Smooth muscle cell (in vitro differentiated cells): Measurements from ENCODE around the gene KLF7. TPM values are rescaled to one million over a fixed set of nuclear protein-coding genes. Genes with fewer than 3 reads are reported as not detected.

Experiments
- DNase-seq: peaks from one replicate; lab custom pipeline; 2025; ENCODE audit not compliant: unreplicated experiment; lab: John Stamatoyannopoulos, UW
- H2AFZ ChIP-seq: fragments of 200-600 bp; sonication (generic); 2 replicates; pipeline ENCODE4 v1.6.0; 2016; ENCODE audit warnings: antibody characterized with exemption, low read depth, mild to moderate bottlenecking
- H3F3A ChIP-seq: fragments of 200-600 bp; sonication (generic); 2 replicates; pipeline ENCODE4 v1.6.0; 2017; ENCODE audit warnings: antibody characterized with exemption, low read depth
- H3K27ac ChIP-seq: fragments of 200-600 bp; sonication (generic); 2 replicates; pipeline ENCODE4 v1.5.1; 2016; ENCODE audit warnings: low read depth, mild to moderate bottlenecking
- H3K27me3 ChIP-seq: fragments of 200-600 bp; sonication (generic); 2 replicates; pipeline ENCODE4 v1.6.1; 2016; ENCODE audit warnings: low read depth, mild to moderate bottlenecking
- H3K36me3 ChIP-seq: fragments of 200-600 bp; sonication (generic); 2 replicates; pipeline ENCODE4 v1.5.1; 2016; ENCODE audit warnings: low read depth
- H3K4me1 ChIP-seq: fragments of 200-600 bp; sonication (generic); 2 replicates; pipeline ENCODE4 v1.5.1; 2016; ENCODE audit warnings: low read depth
- H3K4me2 ChIP-seq: fragments of 200-600 bp; sonication (generic); 2 replicates; pipeline ENCODE4 v1.6.0; 2016; ENCODE audit warnings: mild to moderate bottlenecking
- H3K4me3 ChIP-seq: fragments of 200-600 bp; sonication (generic); 2 replicates; pipeline ENCODE4 v1.5.1; 2016; ENCODE audit warnings: mild to moderate bottlenecking
- H3K79me2 ChIP-seq: fragments of 200-600 bp; sonication (generic); 2 replicates; pipeline ENCODE4 v1.6.0; 2016; ENCODE audit warnings: low read depth, mild to moderate bottlenecking
- H3K9ac ChIP-seq: fragments of 200-600 bp; sonication (generic); 2 replicates; pipeline ENCODE4 v1.6.0; 2016; ENCODE audit warnings: low read depth
- H3K9me3 ChIP-seq: fragments of 200-600 bp; sonication (generic); replicated peaks from 2 replicates; pipeline ENCODE4 v1.5.1; 2016; ENCODE audit warnings: low read depth
- H4K20me1 ChIP-seq: fragments of 200-600 bp; sonication (generic); 2 replicates; pipeline ENCODE4 v1.6.0; 2016; ENCODE audit warnings: low read depth
- WGBS: methylation state at CpG from one replicate; pipeline ENCODE4 v1.1.7; 2016; ENCODE audit warnings: low lambda C conversion rate; 5-methylcytosine and 5-hydroxymethylcytosine counted together
- polyA plus RNA-seq: library from polyadenylated mRNA; unstranded; fragments of >200 nt; fragmentation: Nextera tagmentation; extraction: Ambion mirVana; gene quantifications from 2 replicates; pipeline ENCODE4 v1.2.1, GENCODE V29; 2016
- total RNA-seq: library from RNA; depleted of rRNA; stranded (reverse); fragments of >200 nt; gene quantifications from 2 replicates; pipeline ENCODE4 v1.2.3, GENCODE V29; 2014
- TF ChIP-seq, protein P1 (sequence below): fragments of 200-600 bp; sonication (generic); IDR thresholded peaks from 2 replicates; pipeline ENCODE4 v1.5.1; 2017; ENCODE audit warnings: borderline replicate concordance, mild to moderate bottlenecking, antibody characterized with exemption; ENCODE audit not compliant: insufficient read depth, poor library complexity, severe bottlenecking

The KLF7 gene
- total and polyA plus RNA-seq, 2 experiments from 2014 or later: 12.7 to 27.6 TPM

DNA sequence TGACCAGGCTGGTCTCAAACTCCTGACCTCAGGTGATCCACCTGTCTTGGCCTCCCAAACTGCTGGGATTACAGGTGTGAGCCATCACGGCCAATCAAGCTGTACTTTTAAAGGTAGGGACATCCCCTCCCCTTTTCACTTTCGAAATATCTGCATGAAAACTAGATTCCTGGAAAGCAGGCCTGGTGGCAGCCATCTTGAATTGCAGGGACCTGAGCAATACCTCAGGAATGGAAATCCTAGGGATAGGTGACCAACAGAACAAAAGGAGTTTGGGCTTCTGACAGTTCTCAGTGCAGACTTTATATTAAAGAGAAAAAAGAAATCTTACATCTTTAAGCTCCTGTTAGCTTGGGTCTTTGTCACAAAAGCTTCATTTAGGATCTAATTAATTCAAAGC lies 62.6 kb downstream of the KLF7 start:
- Histone ChIP-seq H3K9me3 (no peaks in the 10 kb centered on the region), H3K4me2 (no peak overlapping the region), H3K27ac (no peak overlapping the region), H3K9ac (no peak overlapping the region), H3K79me2 (peaks cover 55% of the 10 kb centered on the region), H4K20me1 (peaks cover 92% of the 10 kb centered on the region), H3K4me1 (no peaks in the 10 kb centered on the region), H3K36me3 (no peaks in the 10 kb centered on the region), H3F3A (peaks cover 5% of the 10 kb centered on the region), H3K27me3 (no peaks in the 10 kb centered on the region), H2AFZ (no peak overlapping the region), H3K4me3 (no peak overlapping the region)
- TF ChIP-seq, protein P1, sequence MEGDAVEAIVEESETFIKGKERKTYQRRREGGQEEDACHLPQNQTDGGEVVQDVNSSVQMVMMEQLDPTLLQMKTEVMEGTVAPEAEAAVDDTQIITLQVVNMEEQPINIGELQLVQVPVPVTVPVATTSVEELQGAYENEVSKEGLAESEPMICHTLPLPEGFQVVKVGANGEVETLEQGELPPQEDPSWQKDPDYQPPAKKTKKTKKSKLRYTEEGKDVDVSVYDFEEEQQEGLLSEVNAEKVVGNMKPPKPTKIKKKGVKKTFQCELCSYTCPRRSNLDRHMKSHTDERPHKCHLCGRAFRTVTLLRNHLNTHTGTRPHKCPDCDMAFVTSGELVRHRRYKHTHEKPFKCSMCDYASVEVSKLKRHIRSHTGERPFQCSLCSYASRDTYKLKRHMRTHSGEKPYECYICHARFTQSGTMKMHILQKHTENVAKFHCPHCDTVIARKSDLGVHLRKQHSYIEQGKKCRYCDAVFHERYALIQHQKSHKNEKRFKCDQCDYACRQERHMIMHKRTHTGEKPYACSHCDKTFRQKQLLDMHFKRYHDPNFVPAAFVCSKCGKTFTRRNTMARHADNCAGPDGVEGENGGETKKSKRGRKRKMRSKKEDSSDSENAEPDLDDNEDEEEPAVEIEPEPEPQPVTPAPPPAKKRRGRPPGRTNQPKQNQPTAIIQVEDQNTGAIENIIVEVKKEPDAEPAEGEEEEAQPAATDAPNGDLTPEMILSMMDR: no peak
- WGBS: 92% methylated on average over 2 of the region's 2 CpGs
- no peak for DNase-seq

DNA sequence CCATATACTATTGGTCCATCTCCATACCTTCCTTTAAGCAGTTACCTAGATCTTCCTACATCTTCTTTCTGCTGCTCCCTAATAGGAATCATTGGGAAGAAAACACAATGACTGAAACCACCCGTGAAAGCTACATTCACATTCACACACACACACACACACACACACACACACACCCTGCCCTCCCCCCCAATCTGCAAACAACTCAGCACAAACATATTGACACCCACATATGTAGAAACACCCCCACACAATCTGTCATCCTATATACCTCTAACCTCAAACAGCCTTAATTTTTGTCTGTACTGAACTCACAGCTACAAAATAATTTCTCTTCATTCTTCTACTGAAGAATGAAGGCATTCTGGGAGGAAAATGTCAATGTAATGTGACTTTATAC lies 63.8 kb downstream of the KLF7 start:
- Histone ChIP-seq H3K36me3 (no peaks in the 10 kb centered on the region), H3K4me3 (no peak overlapping the region), H4K20me1 (peaks cover 92% of the 10 kb centered on the region), H3K4me2 (no peak overlapping the region), H3K4me1 (no peaks in the 10 kb centered on the region), H3F3A (peaks cover 5% of the 10 kb centered on the region), H3K79me2 (peaks cover 61% of the 10 kb centered on the region), H3K9me3 (no peaks in the 10 kb centered on the region), H2AFZ (no peak overlapping the region), H3K27me3 (no peaks in the 10 kb centered on the region), H3K27ac (no peak overlapping the region), H3K9ac (no peak overlapping the region)
- TF ChIP-seq, protein P1: no peak
- WGBS: 94% methylated on average over 1 of the region's 1 CpG
- DNase-seq: no peak

DNA sequence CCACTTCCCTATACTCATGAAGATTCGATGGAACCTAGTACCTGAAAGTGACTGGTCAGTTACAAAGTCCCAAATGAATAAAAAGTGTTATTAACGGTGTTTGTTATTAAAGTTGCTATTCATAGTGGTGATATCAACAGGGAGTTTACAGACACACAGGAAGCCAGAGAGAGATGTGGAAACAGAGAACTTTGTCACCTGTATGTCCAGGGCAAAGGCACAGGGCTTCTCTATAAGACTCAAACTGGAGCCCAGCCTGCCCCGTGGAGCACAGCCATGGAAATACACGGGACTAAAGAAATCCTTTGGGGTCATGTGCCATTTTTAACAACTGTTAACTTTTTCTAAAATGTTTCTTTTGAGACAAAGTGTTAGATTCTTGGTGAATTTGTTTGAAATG lies 68.5 kb downstream of the KLF7 start:
- TF ChIP-seq, protein P1: no peak
- no peak overlapping the region for H3K4me2 ChIP-seq
- DNase-seq: no peak
- H3K9me3 ChIP-seq: no peaks in the 10 kb centered on the region
- H3K4me1 ChIP-seq: no peaks in the 10 kb centered on the region
- no peak overlapping the region for H3K9ac ChIP-seq
- H3K27ac ChIP-seq: no peak overlapping the region
- no peaks in the 10 kb centered on the region for H3K36me3 ChIP-seq
- H3F3A ChIP-seq: peaks cover 5% of the 10 kb centered on the region
- no peak overlapping the region for H2AFZ ChIP-seq
- no peaks in the 10 kb centered on the region for H3K27me3 ChIP-seq
- peaks cover 95% of the 10 kb centered on the region for H4K20me1 ChIP-seq
- H3K4me3 ChIP-seq: no peak overlapping the region
- WGBS: 98% methylated on average over 4 of the region's 4 CpGs
- peaks cover 47% of the 10 kb centered on the region for H3K79me2 ChIP-seq

DNA sequence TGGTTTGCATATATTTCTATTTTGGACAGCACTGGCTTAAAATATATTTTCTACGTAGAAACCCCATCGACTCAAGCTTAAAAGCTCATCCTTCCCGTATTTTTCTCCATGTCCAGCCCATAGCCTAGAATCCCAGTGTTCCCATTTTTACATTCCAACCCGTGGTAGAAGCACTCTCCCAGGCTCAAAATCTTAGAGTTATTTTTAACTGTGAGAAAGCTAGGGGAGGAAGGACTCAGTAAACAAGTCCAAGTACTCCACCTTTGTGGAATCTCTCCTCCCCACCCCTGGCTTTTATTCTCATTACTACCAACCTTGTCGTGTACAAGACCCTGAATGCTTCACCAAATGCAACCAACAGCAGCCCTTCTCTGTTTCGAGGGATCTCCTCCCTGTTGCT lies 69.8 kb downstream of the KLF7 start:
- WGBS: 81% methylated on average over 6 of the region's 6 CpGs
- H3K4me2 ChIP-seq: no peak overlapping the region
- no peaks in the 10 kb centered on the region for H3K9me3 ChIP-seq
- no peak overlapping the region for H3K27ac ChIP-seq
- no peak for DNase-seq
- H3F3A ChIP-seq: no peaks in the 10 kb centered on the region
- no peaks in the 10 kb centered on the region for H3K27me3 ChIP-seq
- TF ChIP-seq, protein P1: no peak
- no peaks in the 10 kb centered on the region for H3K36me3 ChIP-seq
- H2AFZ ChIP-seq: no peak overlapping the region
- no peak overlapping the region for H3K9ac ChIP-seq
- H4K20me1 ChIP-seq: peaks cover 95% of the 10 kb centered on the region
- peaks cover 50% of the 10 kb centered on the region for H3K79me2 ChIP-seq
- H3K4me1 ChIP-seq: no peaks in the 10 kb centered on the region
- no peak overlapping the region for H3K4me3 ChIP-seq
